Measurements from ENCODE around the gene CDK14.

Gene CDK14

DNA sequence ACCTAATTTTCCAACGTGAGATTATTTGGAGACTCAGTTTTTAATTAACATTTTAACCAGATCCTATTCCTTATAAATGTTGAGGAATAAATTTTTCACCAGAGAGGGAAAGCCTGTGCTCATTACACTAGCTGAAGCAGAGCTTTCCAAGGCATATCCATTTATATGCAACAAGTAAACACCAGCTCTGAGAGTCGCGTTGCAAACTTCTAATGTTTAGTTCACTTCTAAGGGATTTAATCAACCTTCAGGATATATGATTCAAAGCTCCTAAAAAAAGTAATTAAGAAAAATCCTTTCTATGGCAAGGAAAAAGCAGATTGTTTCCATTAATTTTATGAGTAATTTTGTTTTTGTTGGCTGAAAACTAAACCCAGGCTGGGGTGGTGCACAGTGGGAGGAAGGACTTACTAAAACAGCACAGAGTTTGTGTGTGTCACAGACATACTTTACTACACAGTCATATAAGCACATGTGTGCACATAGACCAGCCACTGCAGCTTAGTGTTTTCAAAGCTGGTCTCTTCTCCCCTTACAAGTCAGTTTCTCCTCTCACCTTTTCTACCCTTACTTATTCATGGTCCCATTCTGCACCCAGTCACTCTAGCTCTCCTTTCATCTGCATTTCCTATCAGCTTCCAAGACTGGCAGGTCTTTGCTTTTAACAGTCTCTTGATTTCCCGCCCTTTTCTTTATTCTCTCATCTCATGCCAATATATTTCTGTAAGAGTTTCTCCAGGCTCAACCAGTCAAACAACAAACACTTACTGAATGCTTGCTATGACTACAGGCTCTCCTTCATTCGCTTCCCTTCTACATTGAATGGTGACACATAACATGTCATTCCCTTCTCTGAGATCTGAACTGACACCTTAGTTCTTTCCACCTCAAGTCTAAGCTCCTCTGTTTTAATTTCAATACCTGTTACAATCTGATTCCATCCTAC is 587.0 kb downstream of the CDK14 start:
- no peak for DNase-seq

- DNase-seq, result no peak
Measured at GRCh38 chr7:91185771-91186170, 589.6 kb downstream of the CDK14 start.

GRCh38 chr7:91187061-91187460 is 590.9 kb downstream of the CDK14 start:
- DNase-seq, result no peak

DNA sequence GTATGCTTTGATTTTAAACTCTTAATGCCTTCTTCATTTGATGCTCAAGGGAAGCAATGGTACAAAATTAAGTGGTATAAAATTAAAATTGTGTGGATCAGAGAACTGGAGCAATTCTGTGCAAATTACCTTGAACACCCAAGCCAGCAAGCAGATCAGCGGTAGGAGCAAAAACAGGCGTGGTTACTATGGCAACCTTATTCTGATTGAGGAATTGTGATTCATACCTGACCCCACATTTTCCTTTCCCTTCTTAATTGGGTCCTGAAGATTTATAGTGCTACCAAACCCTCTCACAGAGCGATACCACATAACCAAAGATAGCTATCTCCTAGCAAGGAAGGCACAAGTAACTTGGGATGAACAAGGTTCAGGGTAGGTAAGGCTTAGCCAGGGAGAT is 595.6 kb downstream of the CDK14 start:
- DNase-seq, result no peak

- no peak for DNase-seq
Measured at GRCh38 chr7:91193141-91193540, 597.0 kb downstream of the CDK14 start.

GRCh38 chr7:91194841-91195240 is 598.7 kb downstream of the CDK14 start:
- DNase-seq, result no peak

GRCh38 chr7:91196058-91196457 is 599.9 kb downstream of the CDK14 start:
- DNase-seq, result no peak

DNA sequence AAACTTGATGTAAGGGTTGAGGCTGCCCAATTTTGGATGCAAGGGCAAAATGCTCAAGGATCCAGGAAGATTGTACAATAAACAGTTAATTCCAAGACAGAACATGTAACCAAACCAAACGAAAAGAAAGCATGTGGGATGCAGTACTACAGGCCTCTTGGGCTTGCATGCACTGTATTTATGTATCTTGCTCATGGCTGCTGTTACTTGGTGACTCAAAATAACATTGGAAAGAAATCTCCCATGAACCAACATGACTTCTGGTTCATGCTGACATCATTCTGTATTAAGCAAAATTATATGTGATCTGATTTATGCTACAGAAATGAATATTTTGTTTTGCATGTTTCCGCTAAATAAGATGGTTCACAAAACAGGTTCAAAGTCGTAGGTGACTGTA is 602.2 kb downstream of the CDK14 start:
- no peak for DNase-seq

GRCh38 chr7:91199601-91200000 is 603.5 kb downstream of the CDK14 start:
- no peak for DNase-seq

DNA sequence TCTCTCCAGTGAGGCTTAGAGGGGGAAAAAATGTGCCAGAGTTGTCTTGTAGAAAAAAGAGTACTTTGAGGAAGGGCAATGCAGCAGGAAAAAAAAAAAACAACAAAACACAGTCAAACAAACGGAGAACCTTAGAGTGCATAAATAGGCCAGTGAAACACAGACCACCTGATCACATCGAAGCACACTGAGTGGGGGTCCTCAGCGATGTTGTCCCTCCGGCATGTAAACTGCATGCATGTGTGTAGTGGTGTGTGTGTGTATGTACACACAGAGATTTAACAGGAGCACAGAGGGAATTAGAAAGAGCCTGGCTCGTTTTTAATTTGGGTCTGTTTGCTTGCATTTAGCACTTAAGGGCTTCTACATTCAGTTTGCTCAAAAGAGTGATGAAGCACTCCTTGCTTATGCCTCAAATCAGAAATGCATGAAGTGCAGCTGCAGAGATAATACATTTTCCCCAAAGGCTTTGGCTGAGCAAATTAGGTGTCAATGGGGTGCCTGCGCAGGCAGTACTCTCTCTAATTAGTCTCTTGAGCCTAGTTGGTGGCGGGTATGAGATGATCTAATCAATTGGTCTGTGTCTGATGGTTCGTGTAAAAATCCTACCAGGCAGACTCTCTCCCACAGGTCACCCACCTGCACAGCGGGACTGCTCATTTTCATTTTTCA is 605.5 kb downstream of the CDK14 start:
- DNase-seq, result no peak

DNA sequence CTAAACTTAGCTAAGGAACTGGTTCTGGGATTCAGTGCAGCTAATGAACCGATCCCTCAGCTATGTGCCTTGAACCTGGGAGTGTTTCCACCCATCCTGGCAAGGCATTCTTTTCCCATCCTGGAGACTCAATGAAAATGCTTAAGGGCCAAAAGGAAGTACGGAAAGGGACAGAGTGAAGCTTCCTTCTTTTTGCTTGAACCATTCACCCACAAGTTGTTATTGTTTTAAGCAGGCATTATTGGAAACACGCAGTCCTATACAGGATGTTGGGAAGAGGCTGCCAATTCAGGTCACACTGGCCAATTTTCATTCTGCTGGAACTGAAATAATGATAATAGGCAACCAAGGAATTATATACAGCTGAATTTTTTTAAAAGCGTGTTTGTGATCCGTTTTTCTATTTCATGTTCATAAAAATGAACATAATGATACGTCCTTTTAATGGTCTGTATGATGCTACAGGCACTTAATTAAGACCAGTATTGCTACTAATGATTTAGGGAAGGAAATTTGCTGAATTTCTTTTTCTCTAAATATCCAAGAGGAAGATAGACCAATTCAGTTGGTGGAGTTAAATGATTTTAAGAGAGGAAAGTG is 610.3 kb downstream of the CDK14 start:
- no peak for DNase-seq

DNA sequence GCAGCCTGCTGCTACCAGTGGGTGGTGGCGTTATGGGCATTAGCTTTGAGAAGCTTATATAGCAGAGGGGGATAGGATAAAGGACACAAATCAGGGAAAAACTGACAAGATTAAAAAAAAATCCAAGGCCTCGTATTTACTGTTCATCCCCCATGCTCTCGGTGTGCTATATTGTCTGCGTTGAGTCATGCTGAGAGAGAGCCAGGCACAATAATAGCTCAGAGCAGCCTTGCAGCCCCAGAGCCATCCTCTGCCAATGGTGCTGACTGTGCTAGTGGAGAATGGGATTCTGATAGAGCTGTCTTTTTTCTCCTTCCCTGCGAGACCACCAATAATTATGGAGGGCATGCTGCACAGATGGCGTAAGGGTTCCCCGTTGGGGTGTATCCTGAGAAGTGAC is 616.5 kb downstream of the CDK14 start:
- no peak for DNase-seq

GRCh38 chr7:91226411-91226810 is 630.3 kb downstream of the CDK14 start:
- DNase-seq, result no peak

GRCh38 chr7:91228327-91228726 is 632.2 kb downstream of the CDK14 start:
- DNase-seq, result no peak

DNA sequence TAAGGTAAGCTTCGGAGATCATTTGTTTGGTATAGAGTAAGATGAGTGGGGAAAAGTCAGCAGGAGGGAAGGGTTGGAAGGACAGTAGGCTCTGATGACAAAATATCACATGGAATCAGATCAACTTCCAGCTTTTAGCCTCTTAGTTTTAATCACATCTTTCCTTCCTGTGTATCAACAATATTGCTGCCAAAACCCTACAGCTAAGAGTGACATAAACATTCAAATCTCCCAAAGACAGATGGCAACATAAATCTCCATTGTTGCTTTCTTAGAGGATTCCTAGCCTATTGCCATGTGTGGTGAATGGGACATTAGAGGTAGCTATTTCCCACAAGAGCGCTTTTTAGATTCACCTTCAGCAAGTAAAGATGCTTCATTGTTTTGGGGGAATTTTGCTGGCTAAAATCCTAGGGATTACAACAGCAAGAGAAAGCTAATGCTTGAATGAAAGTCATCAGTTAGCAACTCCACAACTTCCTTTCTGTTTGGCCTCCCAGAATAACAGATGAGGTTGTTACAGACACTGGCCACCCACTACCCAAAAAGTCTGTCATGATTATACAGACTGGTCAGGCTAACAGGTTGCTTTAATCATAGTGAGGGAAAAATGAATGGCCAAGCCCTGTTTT is 632.9 kb downstream of the CDK14 start:
- no peak for DNase-seq

GRCh38 chr7:91230100-91230499 is 634.0 kb downstream of the CDK14 start:
- DNase-seq, result no peak

DNA sequence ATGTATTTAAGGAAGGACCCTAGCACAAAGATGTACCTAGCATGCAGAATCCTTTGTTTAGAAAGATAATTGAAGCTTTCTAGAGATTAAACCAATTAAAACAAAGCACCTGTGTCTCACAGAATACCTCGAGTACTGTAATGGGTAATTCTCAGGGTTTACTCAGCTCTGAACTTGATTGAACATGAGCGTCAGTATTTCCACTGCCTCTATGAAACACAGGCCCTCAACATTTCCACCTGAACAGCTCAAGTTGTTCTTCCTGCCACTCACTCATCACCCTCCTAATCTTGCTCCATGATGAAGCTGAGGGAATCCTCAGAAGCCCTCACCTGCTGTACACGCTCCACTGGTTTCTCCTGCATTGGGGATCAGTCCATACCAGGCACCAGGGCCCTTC is 634.4 kb downstream of the CDK14 start:
- DNase-seq, result no peak

DNA sequence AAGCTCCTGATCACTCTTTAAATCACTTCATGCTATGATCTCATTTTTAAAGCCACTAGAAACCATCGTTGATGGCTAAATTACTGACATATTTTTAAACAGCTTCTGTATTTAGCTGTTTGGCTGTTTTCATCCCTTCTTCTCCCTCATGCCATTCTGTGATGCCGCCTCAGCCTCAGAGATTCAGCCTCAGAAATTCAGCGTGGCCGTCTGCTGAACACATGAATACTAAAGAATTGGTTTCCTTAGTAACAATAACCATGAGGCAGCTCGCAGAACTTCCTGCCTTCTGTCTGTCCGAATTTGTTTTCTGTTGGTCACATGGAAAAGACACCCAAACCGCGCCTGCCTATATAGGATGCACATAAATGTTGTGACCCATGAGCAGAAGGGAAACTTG is 637.1 kb downstream of the CDK14 start:
- no peak for DNase-seq

DNA sequence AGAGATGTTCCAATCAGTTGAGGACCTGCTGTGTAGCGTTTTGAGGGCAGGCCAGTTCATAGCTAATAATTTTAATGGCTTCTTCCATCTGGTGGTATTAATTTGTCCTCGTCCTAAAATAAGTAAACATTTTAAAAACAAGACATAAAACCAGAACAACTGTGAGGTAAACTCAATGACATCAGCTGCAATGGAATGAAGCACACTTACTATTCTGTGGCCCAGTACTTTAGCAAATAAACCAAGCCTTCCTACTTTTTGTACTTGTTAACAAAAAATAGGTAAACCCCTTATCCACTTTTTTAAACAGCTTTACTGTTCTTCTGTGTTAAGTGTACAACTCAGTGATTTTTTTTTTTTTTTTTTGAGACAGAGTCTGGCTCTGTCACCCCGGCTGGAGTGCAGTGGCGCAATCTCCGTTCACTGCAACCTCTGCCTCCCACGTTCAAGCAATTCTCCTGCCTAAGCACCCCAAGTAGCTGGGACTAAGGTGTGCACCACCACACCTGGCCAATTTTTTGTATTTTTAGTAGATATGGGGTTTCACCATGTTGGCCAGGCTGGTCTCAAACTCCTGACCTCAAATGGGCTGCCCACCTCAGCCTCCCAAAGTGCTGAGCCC is 639.2 kb downstream of the CDK14 start:
- no peak for DNase-seq

- DNase-seq, result no peak
Measured at GRCh38 chr7:91239171-91239604, 643.1 kb downstream of the CDK14 start.

DNA sequence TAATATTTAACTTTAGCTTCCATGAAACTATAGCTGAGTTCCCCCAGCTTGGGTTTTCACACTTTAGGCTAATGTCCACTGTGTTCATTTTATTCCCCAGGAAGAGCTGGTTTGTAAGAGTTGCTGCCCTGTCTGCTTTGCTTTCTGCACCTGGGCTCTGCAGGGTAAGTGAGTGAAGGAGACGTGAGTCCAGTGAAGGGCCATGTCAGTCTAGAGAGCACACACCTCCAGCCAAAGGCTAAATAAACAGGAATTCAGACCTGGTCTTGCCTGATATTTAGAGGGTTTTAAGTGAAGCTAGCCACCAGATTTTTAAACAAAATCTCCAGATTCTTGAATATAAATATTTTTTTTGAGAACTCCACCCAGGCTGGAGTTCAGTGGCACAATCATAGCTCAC is 643.7 kb downstream of the CDK14 start:
- DNase-seq, result no peak

- DNase-seq, result no peak
Measured at GRCh38 chr7:91240376-91240941, 644.3 kb downstream of the CDK14 start.

Measured in NCI-H446 (cell line).